DND-41 (cell line): Measurements from ENCODE around the gene KAZN.

Experiments
- ATAC-seq: fragments of 200-7000 bp; cut with Tn5 transposase; 3 replicates; pipeline ENCODE4 v1.9.1; 2021; ENCODE audit warnings: low read depth; ENCODE audit not compliant: insufficient read depth
- DNase-seq: peaks from one replicate; pipeline ENCODE4 v3.0.0-alpha.2; 2020
- H2AFZ ChIP-seq: 2 replicates; pipeline ENCODE4 v1.6.0; 2012; ENCODE audit warnings: low read depth, low read length
- H3K27ac ChIP-seq: 2 replicates; pipeline ENCODE4 v1.5.1; 2012; ENCODE audit warnings: low read length, inconsistent platforms
- H3K27me3 ChIP-seq: fragments of 200-600 bp; sonication (generic); 2 replicates; pipeline ENCODE4 v1.6.0; 2012; ENCODE audit warnings: low read length, mild to moderate bottlenecking, inconsistent platforms; ENCODE audit not compliant: insufficient read depth, poor library complexity
- H3K36me3 ChIP-seq: 2 replicates; pipeline ENCODE4 v1.5.1; 2012; ENCODE audit warnings: low read length, inconsistent platforms; ENCODE audit not compliant: insufficient read depth
- H3K4me1 ChIP-seq: 2 replicates; pipeline ENCODE4 v1.5.1; 2012; ENCODE audit warnings: mild to moderate bottlenecking, low read length; ENCODE audit not compliant: insufficient read depth
- H3K4me2 ChIP-seq: 2 replicates; pipeline ENCODE4 v1.6.0; 2012; ENCODE audit warnings: mild to moderate bottlenecking, moderate library complexity, low read length, inconsistent platforms; ENCODE audit not compliant: insufficient read depth
- H3K4me3 ChIP-seq, 2 experiments: fragments of 200-600 bp in 1 of 2; shearing (Covaris generic) in 1 of 2; 2 replicates each; pipeline ENCODE4 v1.5.1; 2012 to 2016; ENCODE audit warnings: inconsistent platforms in 2 of 2, low read length in 2 of 2, mild to moderate bottlenecking in 2 of 2, low read depth in 1 of 2, moderate library complexity in 1 of 2
- H3K79me2 ChIP-seq: 2 replicates; pipeline ENCODE4 v1.6.0; 2012; ENCODE audit warnings: low read length, inconsistent platforms; ENCODE audit not compliant: insufficient read depth
- H3K9ac ChIP-seq: 2 replicates; pipeline ENCODE4 v1.6.0; 2012; ENCODE audit warnings: low read depth, mild to moderate bottlenecking, inconsistent platforms, low read length, moderate library complexity
- H3K9me3 ChIP-seq: 2 replicates; pipeline ENCODE4 v1.5.1; 2012; ENCODE audit warnings: low read length, moderate library complexity, mild to moderate bottlenecking, inconsistent platforms; ENCODE audit not compliant: insufficient read depth, severe bottlenecking
- H4K20me1 ChIP-seq: 2 replicates; pipeline ENCODE4 v1.6.0; 2012; ENCODE audit warnings: low read length; ENCODE audit not compliant: insufficient read depth
- CTCF ChIP-seq: IDR thresholded peaks from 2 replicates; pipeline ENCODE4 v1.5.1; 2012; ENCODE audit warnings: borderline replicate concordance, low read length, moderate library complexity, mild to moderate bottlenecking; ENCODE audit not compliant: poor library complexity, severe bottlenecking; ENCODE audit errors: extremely low read depth
- EZH2 ChIP-seq: IDR thresholded peaks from 3 replicates; pipeline ENCODE4 v1.6.1; 2012; ENCODE audit warnings: borderline replicate concordance, low read depth, mild to moderate bottlenecking, moderate library complexity, low read length, inconsistent platforms; ENCODE audit not compliant: severe bottlenecking

Gene KAZN

GRCh38 chr1:15095496-15095875, 497.0 kb downstream of the KAZN start:
- 0 out of 2 replicates have a peak, but pooled peaks cover 4% of the 10 kb centered on the region for H4K20me1 ChIP-seq
- no peak for ATAC-seq
- no peaks in the 10 kb centered on the region; the same call in 1 of the 2 replicates for H3K4me1 ChIP-seq
- peaks cover 2% of the 10 kb centered on the region for H3K27me3 ChIP-seq
- no peak overlapping the region for H3K27ac ChIP-seq
- H2AFZ ChIP-seq: no peak overlapping the region
- H3K4me2 ChIP-seq: no peak overlapping the region
- H3K79me2 ChIP-seq: no peaks in the 10 kb centered on the region
- TF ChIP-seq CTCF (no peak), EZH2 (no peak)
- no peak for DNase-seq
- no peaks in the 10 kb centered on the region for H3K36me3 ChIP-seq
- H3K9ac ChIP-seq: no peak overlapping the region
- H3K9me3 ChIP-seq: no peaks in the 10 kb centered on the region
- H3K4me3 ChIP-seq: no peak overlapping the region

GRCh38 chr1:15096293-15096692, 497.8 kb downstream of the KAZN start:
- no peaks in the 10 kb centered on the region for H3K36me3 ChIP-seq
- H3K9me3 ChIP-seq: no peaks in the 10 kb centered on the region
- H3K27me3 ChIP-seq: no peaks in the 10 kb centered on the region
- TF ChIP-seq EZH2 (no peak), CTCF (no peak)
- DNase-seq (no peak), ATAC-seq (no peak)
- no peak overlapping the region for H3K4me3 ChIP-seq
- no peak overlapping the region for H2AFZ ChIP-seq
- H4K20me1 ChIP-seq: 0 out of 2 replicates have a peak, but pooled peaks cover 4% of the 10 kb centered on the region
- peaks cover 4% of the 10 kb centered on the region for H3K4me1 ChIP-seq
- no peak overlapping the region for H3K4me2 ChIP-seq
- no peak overlapping the region for H3K9ac ChIP-seq
- no peak overlapping the region for H3K27ac ChIP-seq
- H3K79me2 ChIP-seq: no peaks in the 10 kb centered on the region

- Histone ChIP-seq H3K9ac (no peak overlapping the region), H3K27ac (no peak overlapping the region), H3K4me1 (peaks cover 4% of the 10 kb centered on the region), H4K20me1 (0 out of 2 replicates have a peak, but pooled peaks cover 4% of the 10 kb centered on the region), H3K79me2 (no peaks in the 10 kb centered on the region), H2AFZ (no peak overlapping the region), H3K9me3 (no peaks in the 10 kb centered on the region), H3K4me2 (no peak overlapping the region), H3K4me3 (no peak overlapping the region), H3K27me3 (no peaks in the 10 kb centered on the region), H3K36me3 (no peaks in the 10 kb centered on the region)
- DNase-seq: no peak
- ATAC-seq: no peak
- TF ChIP-seq CTCF (no peak), EZH2 (no peak)
Observed at GRCh38 chr1:15098176-15099125, 500.0 kb downstream of the KAZN start.
